ENCODE results near the gene FAM111A.
"Not testable (repeated sequence)": the region's sequence is repeated elsewhere in the genome, so short reads cannot be mapped to it uniquely, and the experiment has no call there.

Gene FAM111A

DNA sequence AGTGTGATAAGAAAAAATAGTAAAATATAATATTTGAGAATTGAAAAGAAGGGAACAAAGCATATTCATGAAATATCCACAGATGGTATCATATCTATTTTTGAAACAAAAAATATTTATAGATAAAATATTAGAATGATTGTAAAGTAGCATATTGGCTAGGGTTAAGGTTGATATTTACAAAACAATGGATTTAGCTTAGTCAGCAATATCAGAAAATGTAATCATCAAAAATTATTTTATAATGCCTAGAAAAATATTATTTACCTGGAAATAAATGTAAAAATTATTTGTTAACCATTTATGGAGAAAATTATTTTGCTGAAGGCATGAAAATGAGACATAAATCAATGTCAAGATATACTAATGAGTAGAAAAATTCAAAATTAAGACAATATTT is 22.8 kb upstream of the FAM111A start:
- H2AFZ ChIP-seq (ENCODE audit: low read length), result no peak overlapping the region
- peaks cover 56% of the 10 kb centered on the region for H3K79me2 ChIP-seq (ENCODE audit: low read length)
- TF ChIP-seq EZH2phosphoT487 (IDR thresholded peaks at IDR 0.05; ENCODE audit: low read length) (no peak), EZH2 (optimal IDR thresholded peaks at IDR 0.05; ENCODE audit: low read depth, low read length) (no peak)
- TF ChIP-seq, protein P1, sequence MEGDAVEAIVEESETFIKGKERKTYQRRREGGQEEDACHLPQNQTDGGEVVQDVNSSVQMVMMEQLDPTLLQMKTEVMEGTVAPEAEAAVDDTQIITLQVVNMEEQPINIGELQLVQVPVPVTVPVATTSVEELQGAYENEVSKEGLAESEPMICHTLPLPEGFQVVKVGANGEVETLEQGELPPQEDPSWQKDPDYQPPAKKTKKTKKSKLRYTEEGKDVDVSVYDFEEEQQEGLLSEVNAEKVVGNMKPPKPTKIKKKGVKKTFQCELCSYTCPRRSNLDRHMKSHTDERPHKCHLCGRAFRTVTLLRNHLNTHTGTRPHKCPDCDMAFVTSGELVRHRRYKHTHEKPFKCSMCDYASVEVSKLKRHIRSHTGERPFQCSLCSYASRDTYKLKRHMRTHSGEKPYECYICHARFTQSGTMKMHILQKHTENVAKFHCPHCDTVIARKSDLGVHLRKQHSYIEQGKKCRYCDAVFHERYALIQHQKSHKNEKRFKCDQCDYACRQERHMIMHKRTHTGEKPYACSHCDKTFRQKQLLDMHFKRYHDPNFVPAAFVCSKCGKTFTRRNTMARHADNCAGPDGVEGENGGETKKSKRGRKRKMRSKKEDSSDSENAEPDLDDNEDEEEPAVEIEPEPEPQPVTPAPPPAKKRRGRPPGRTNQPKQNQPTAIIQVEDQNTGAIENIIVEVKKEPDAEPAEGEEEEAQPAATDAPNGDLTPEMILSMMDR (IDR thresholded peaks at IDR 0.05; ENCODE audit: low read length), result no peak
- H3K9ac ChIP-seq (ENCODE audit: low read length), result no peak overlapping the region
- H3K4me2 ChIP-seq (ENCODE audit: low read depth, low read length), result no peak overlapping the region
- H3K4me1 ChIP-seq (ENCODE audit: low read length), result no peaks in the 10 kb centered on the region
- H3K36me3 ChIP-seq (replicated peaks; ENCODE audit: insufficient read depth, low read length), result peaks cover 43% of the 10 kb centered on the region
- no peaks in the 10 kb centered on the region for H3K27me3 ChIP-seq (replicated peaks; ENCODE audit: insufficient read depth, low read length)
- DNase-seq, result no peak
- no peak overlapping the region for H3K27ac ChIP-seq (ENCODE audit: low read length)
- H3K9me2 ChIP-seq (replicated peaks; ENCODE audit: insufficient read depth, low read length), result no peaks in the 10 kb centered on the region
- 0 out of 2 replicates have a peak, but pooled peaks cover 3% of the 10 kb centered on the region for H3K9me3 ChIP-seq (replicated peaks; ENCODE audit: insufficient read depth, low read length)
- H3F3A ChIP-seq (ENCODE audit: insufficient read depth, low read length), result peaks cover 16% of the 10 kb centered on the region
- no peaks in the 10 kb centered on the region for H4K20me1 ChIP-seq (ENCODE audit: insufficient read depth, low read length)
- no peak overlapping the region for H3K4me3 ChIP-seq (ENCODE audit: low read length)

DNA sequence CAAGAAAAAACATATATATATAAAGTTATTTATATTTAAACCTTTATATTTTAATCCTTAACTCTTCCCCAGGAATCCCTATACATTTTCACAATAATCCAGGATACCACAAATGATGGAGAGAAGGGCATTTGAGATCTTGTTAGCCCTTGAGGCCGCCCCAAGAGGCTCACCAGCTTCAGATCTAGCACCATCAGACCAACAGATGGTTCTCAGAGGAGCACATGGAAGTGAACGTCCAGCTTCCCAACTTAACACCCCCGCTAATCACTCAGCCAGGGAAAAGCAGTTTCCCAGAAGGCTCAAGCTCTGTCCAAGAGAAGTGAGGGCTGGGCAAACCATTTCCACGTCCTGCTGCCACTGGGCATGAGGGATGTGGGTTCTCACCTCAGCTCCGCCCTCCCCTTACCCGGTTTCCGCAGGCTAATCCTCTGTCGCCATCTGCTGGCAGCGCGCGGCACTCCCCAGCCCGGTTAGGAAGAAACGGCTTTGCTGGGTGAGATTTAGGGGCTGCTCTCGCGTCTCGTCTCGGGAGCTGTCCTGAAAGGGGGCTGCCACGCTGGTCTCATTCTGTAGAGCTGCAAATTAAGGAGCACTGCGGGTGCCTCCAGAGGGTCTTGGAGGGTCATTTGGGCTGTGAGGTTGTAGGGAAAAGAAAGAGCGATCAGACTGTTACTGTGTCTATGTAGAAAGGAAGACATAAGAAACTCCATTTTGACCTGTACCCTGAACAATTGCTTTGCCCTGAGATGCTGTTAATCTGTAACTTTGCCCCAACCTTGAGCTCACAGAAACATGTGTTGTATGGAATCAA is 6.8 kb upstream of the FAM111A start:
- Histone ChIP-seq H4K20me1 (ENCODE audit: insufficient read depth, low read length) (no peaks in the 10 kb centered on the region), H3K4me3 (ENCODE audit: low read length) (no peak overlapping the region), H3K4me1 (ENCODE audit: low read length) (peaks cover 13% of the 10 kb centered on the region), H3F3A (ENCODE audit: insufficient read depth, low read length) (no peaks in the 10 kb centered on the region), H3K27me3 (replicated peaks; ENCODE audit: insufficient read depth, low read length) (no peaks in the 10 kb centered on the region), H2AFZ (ENCODE audit: low read length) (0 out of 2 replicates have a peak overlapping the region, but pooled peaks have one; percentile 34), H3K9ac (ENCODE audit: low read length) (no peak overlapping the region), H3K27ac (ENCODE audit: low read length) (no peak overlapping the region), H3K79me2 (ENCODE audit: low read length) (peaks cover 1% of the 10 kb centered on the region; the same call in 1 of the 2 replicates), H3K4me2 (ENCODE audit: low read depth, low read length) (peak overlapping the region; percentile 58; the same call in 1 of the 2 replicates), H3K9me2 (replicated peaks; ENCODE audit: insufficient read depth, low read length) (no peaks in the 10 kb centered on the region), H3K9me3 (replicated peaks; ENCODE audit: insufficient read depth, low read length) (no peaks in the 10 kb centered on the region), H3K36me3 (replicated peaks; ENCODE audit: insufficient read depth, low read length) (no peaks in the 10 kb centered on the region; the same call in 1 of the 2 replicates)
- TF ChIP-seq, protein P1 (IDR thresholded peaks at IDR 0.05; ENCODE audit: low read length), result peak; percentile 99
- no peak for TF ChIP-seq EZH2phosphoT487 (IDR thresholded peaks at IDR 0.05; ENCODE audit: low read length)
- peak; percentile 80 for DNase-seq

DNA sequence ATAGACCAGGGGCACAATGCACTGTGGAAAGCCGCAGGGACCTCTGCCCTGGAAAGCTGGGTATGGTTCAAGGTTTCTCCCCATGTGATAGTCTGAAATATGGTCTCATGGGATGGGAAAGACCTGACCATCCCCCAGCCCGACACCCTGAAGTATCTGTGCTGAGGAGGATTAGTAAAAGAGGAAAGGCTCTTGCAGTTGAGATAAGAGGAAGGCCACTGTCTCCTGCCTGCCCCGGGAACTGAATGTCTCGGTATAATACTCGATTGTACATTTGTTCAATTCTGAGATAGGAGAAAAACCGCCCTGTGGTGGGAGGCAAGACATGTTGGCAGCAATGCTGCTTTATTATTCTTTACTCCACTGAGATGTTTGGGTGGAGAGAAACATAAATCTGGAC is 6.1 kb upstream of the FAM111A start:
- H4K20me1 ChIP-seq (ENCODE audit: insufficient read depth, low read length); H3K79me2 ChIP-seq (ENCODE audit: low read length); H3K27ac ChIP-seq (ENCODE audit: low read length); H3K9ac ChIP-seq (ENCODE audit: low read length); DNase-seq; H3F3A ChIP-seq (ENCODE audit: insufficient read depth, low read length); H3K27me3 ChIP-seq (replicated peaks; ENCODE audit: insufficient read depth, low read length); H3K4me2 ChIP-seq (ENCODE audit: low read depth, low read length); H2AFZ ChIP-seq (ENCODE audit: low read length); H3K36me3 ChIP-seq (replicated peaks; ENCODE audit: insufficient read depth, low read length); H3K4me3 ChIP-seq (ENCODE audit: low read length); H3K9me3 ChIP-seq (replicated peaks; ENCODE audit: insufficient read depth, low read length); H3K9me2 ChIP-seq (replicated peaks; ENCODE audit: insufficient read depth, low read length): not testable (repeated sequence)
- peaks cover 19% of the 10 kb centered on the region for H3K4me1 ChIP-seq (ENCODE audit: low read length)

DNA sequence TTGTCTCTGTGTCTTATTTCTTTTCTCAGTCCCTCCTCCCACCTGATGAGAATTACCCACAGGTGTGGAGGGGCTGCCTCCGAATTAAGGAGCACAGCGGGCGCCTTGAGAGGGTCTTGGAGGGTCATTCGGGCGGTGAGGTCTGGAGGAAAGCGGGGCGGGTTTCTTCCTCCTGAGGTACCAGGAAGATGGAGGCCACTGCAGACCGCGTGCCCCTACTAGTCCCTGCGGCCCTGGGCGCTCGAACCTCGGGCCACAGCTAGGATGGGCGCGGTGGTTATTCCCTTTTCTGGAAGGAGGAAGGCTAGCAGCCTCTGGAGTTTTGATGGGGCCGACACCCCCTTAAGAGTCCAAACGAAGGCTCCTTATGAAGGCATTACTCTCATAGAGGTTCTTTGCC is 5.5 kb upstream of the FAM111A start:
- Histone ChIP-seq H3K4me2 (ENCODE audit: low read depth, low read length) (no peak overlapping the region), H3F3A (ENCODE audit: insufficient read depth, low read length) (peaks cover 6% of the 10 kb centered on the region), H3K79me2 (ENCODE audit: low read length) (peaks cover 5% of the 10 kb centered on the region; the same call in 1 of the 2 replicates), H2AFZ (ENCODE audit: low read length) (no peak overlapping the region), H3K9ac (ENCODE audit: low read length) (no peak overlapping the region), H3K27ac (ENCODE audit: low read length) (no peak overlapping the region), H3K9me3 (replicated peaks; ENCODE audit: insufficient read depth, low read length) (no peaks in the 10 kb centered on the region), H3K27me3 (replicated peaks; ENCODE audit: insufficient read depth, low read length) (no peaks in the 10 kb centered on the region), H4K20me1 (ENCODE audit: insufficient read depth, low read length) (no peaks in the 10 kb centered on the region), H3K36me3 (replicated peaks; ENCODE audit: insufficient read depth, low read length) (no peaks in the 10 kb centered on the region; the same call in 1 of the 2 replicates), H3K9me2 (replicated peaks; ENCODE audit: insufficient read depth, low read length) (no peaks in the 10 kb centered on the region), H3K4me1 (ENCODE audit: low read length) (peaks cover 20% of the 10 kb centered on the region), H3K4me3 (ENCODE audit: low read length) (no peak overlapping the region)
- TF ChIP-seq EZH2 (optimal IDR thresholded peaks at IDR 0.05; ENCODE audit: low read depth, low read length) (no peak), EZH2phosphoT487 (IDR thresholded peaks at IDR 0.05; ENCODE audit: low read length) (no peak)
- TF ChIP-seq, protein P1 (IDR thresholded peaks at IDR 0.05; ENCODE audit: low read length), result no peak
- DNase-seq, result no peak
